ENCODE measurements around the gene ALDH5A1. TPM values are rescaled to one million over a fixed set of nuclear protein-coding genes. Genes with fewer than 3 reads are reported as not detected.

The ALDH5A1 gene
- total and polyA plus RNA-seq, 2 donors = 13.4 to 35.1 TPM

DNA sequence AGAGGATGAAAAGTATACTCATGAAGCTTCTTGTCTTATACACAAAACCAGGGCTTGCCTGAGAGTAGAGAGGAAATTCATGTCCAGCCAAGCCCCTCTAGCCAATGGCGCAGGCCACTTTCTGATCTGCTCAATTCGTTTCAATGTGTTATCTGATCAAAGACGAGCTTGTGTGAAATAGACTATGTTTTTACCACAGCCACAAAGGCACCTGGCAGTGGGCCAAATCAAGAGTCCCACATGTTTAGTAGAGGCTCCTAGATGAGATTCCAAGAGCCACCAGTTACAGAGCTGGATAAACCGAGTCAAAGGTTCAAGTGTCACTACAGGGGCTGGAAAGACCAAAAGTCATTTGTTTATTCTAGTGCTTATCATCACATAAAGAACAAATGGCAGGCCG lies 40.3 kb upstream of the ALDH5A1 start:
- WGBS = 59% methylated on average over 5 of the region's 5 CpGs
- peaks cover 16% of the 10 kb centered on the region in 2 donors for H3K4me1 ChIP-seq (ENCODE audit: control insufficient read depth in 2 of 2, insufficient read depth in 2 of 2, low read length in 2 of 2)
- no peaks in the 10 kb centered on the region for H3K9me3 ChIP-seq (ENCODE audit: control insufficient read depth in 2 of 2, insufficient read depth in 1 of 2, low read length in 1 of 2)
- no peaks in the 10 kb centered on the region for H3K27me3 ChIP-seq (ENCODE audit: control insufficient read depth in 2 of 2, insufficient read depth in 1 of 2, low read length in 1 of 2)
- H3K27ac ChIP-seq (ENCODE audit: low read depth in 1 of 2, low read length in 1 of 2) = no peak overlapping the region
- H3K4me3 ChIP-seq (ENCODE audit: low read length in 2 of 2) = no peak overlapping the region
- DNase-seq (ENCODE audit: low read depth in 6 of 9, low spot score in 9 of 9) = peak in 1 of 9 donors; percentile 33
- peaks cover 0 to 3% of the 10 kb centered on the region in 2 donors for H3K36me3 ChIP-seq (ENCODE audit: control insufficient read depth in 2 of 2, insufficient read depth in 2 of 2, low read length in 1 of 2)

DNA sequence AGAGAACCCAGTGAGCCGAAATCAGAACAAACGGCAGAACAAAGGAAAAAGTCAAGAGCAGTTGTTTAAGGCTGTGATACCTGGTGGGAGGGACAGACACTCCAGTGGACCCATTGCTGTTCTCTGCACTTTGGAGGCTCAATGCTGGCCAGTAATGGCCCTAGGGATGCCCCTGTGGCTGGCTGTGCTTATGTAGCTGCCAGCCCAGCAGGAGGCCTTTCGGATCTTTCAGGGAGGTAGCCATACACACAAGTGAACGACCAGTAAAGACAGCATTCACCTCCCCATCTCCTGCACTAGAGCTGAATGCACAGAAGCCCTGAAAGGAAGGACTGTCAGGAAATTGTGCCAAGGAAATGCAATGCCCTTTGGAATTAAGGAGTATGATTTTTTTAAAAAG lies 39.7 kb upstream of the ALDH5A1 start:
- Histone ChIP-seq H3K36me3 (ENCODE audit: control insufficient read depth in 2 of 2, insufficient read depth in 2 of 2, low read length in 1 of 2) (peaks cover 0 to 3% of the 10 kb centered on the region in 2 donors), H3K4me3 (ENCODE audit: low read length in 2 of 2) (no peak overlapping the region), H3K9me3 (ENCODE audit: control insufficient read depth in 2 of 2, insufficient read depth in 1 of 2, low read length in 1 of 2) (no peaks in the 10 kb centered on the region), H3K27me3 (ENCODE audit: control insufficient read depth in 2 of 2, insufficient read depth in 1 of 2, low read length in 1 of 2) (no peaks in the 10 kb centered on the region), H3K27ac (ENCODE audit: low read depth in 1 of 2, low read length in 1 of 2) (no peak overlapping the region), H3K4me1 (ENCODE audit: control insufficient read depth in 2 of 2, insufficient read depth in 2 of 2, low read length in 2 of 2) (peaks cover 16% of the 10 kb centered on the region in 2 donors)
- no peak for DNase-seq (ENCODE audit: low read depth in 6 of 9, low spot score in 9 of 9)
- WGBS = 98% methylated on average over 4 of the region's 4 CpGs

DNA sequence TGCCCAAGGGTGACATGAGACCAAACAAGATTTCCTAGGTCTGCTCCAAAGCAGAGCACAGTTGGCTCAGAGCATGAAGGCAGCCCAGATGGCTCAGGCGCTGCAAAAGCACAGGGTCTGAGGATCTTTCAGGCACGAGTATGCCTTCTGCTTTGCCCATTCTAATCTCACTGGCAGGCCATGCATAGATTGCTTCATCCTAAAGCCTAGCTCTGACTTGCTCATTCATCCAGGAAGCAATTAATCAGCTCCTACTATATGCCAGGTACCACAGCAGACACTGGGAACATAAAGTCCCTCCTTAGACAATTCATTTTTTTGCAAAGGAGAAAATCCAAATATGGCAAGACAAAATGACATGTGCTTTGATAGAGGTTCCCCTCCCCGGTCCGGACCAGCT lies 36.6 kb upstream of the ALDH5A1 start:
- 74% methylated on average over 4 of the region's 4 CpGs for WGBS
- no peaks in the 10 kb centered on the region for H3K9me3 ChIP-seq (ENCODE audit: control insufficient read depth in 2 of 2, insufficient read depth in 1 of 2, low read length in 1 of 2)
- H3K4me1 ChIP-seq (ENCODE audit: control insufficient read depth in 2 of 2, insufficient read depth in 2 of 2, low read length in 2 of 2) = peaks cover 3 to 5% of the 10 kb centered on the region in 2 donors
- H3K4me3 ChIP-seq (ENCODE audit: low read length in 2 of 2) = no peak overlapping the region
- peaks cover 0 to 3% of the 10 kb centered on the region in 2 donors for H3K36me3 ChIP-seq (ENCODE audit: control insufficient read depth in 2 of 2, insufficient read depth in 2 of 2, low read length in 1 of 2)
- no peak for DNase-seq (ENCODE audit: low read depth in 6 of 9, low spot score in 9 of 9)
- no peak overlapping the region for H3K27ac ChIP-seq (ENCODE audit: low read depth in 1 of 2, low read length in 1 of 2)
- no peaks in the 10 kb centered on the region for H3K27me3 ChIP-seq (ENCODE audit: control insufficient read depth in 2 of 2, insufficient read depth in 1 of 2, low read length in 1 of 2)

- 94% methylated on average over 2 of the region's 2 CpGs for WGBS
- H3K27ac ChIP-seq (ENCODE audit: low read depth in 1 of 2, low read length in 1 of 2) = no peak overlapping the region
Measured at GRCh38 chr6:24458941-24459340, 35.8 kb upstream of the ALDH5A1 start.

GRCh38 chr6:24460966-24461365 lies 33.8 kb upstream of the ALDH5A1 start:
- H3K36me3 ChIP-seq (ENCODE audit: control insufficient read depth in 2 of 2, insufficient read depth in 2 of 2, low read length in 1 of 2) = peaks cover 0 to 3% of the 10 kb centered on the region in 2 donors
- 92% methylated on average over 4 of the region's 4 CpGs for WGBS
- no peaks in the 10 kb centered on the region for H3K27me3 ChIP-seq (ENCODE audit: control insufficient read depth in 2 of 2, insufficient read depth in 1 of 2, low read length in 1 of 2)
- H3K9me3 ChIP-seq (ENCODE audit: control insufficient read depth in 2 of 2, insufficient read depth in 1 of 2, low read length in 1 of 2) = no peaks in the 10 kb centered on the region
- H3K4me3 ChIP-seq (ENCODE audit: low read length in 2 of 2) = no peak overlapping the region
- DNase-seq (ENCODE audit: low read depth in 6 of 9, low spot score in 9 of 9) = no peak
- no peak overlapping the region for H3K27ac ChIP-seq (ENCODE audit: low read depth in 1 of 2, low read length in 1 of 2)
- H3K4me1 ChIP-seq (ENCODE audit: control insufficient read depth in 2 of 2, insufficient read depth in 2 of 2, low read length in 2 of 2) = no peaks in the 10 kb centered on the region

More at GRCh38 chr6:24458941-24459340, 35.8 kb upstream of the ALDH5A1 start:
- H3K36me3 ChIP-seq (ENCODE audit: control insufficient read depth in 2 of 2, insufficient read depth in 2 of 2, low read length in 1 of 2) = peaks cover 0 to 3% of the 10 kb centered on the region in 2 donors
- peaks cover 3 to 4% of the 10 kb centered on the region in 2 donors for H3K4me1 ChIP-seq (ENCODE audit: control insufficient read depth in 2 of 2, insufficient read depth in 2 of 2, low read length in 2 of 2)
- H3K4me3 ChIP-seq (ENCODE audit: low read length in 2 of 2) = no peak overlapping the region
- H3K27me3 ChIP-seq (ENCODE audit: control insufficient read depth in 2 of 2, insufficient read depth in 1 of 2, low read length in 1 of 2) = no peaks in the 10 kb centered on the region
- DNase-seq (ENCODE audit: low read depth in 6 of 9, low spot score in 9 of 9) = no peak
- H3K9me3 ChIP-seq (ENCODE audit: control insufficient read depth in 2 of 2, insufficient read depth in 1 of 2, low read length in 1 of 2) = no peaks in the 10 kb centered on the region

DNA sequence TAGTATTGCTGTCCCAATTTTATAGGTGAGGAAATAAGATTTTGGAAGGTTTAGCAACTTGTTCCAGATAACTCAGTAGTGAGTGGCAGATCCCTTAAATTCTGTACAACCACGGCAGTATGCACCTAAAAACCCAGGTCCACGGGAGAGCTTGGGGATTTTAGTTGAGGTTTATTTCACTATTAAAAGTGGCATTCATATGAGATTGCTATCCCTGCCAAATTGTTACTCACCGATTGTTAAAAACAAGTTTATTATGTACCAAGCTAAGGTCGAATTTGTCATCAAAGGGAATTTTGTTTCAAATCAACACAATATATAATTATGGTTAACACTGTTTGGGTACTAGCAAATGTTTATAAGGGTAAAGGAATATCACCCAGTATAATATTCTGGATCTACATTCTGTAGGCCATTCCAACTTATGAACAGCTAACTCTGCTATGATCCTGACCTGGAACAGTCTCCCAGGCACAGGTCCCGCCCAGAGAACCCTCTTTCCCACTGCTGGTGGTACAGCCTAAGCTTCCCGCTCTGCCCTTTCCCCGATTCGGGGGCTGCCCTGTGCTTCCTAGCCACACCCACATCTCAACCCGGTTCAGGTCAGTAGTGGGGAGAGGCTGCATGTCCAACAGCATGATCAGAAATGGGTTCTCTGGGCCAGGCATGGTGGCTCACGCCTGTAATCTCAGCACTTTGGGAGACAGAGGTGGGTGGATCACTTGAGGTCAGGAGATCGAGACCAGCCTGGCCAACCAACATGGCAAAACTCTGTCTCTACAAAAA lies 30.3 kb upstream of the ALDH5A1 start:
- no peak for DNase-seq (ENCODE audit: low read depth in 6 of 9, low spot score in 9 of 9)
- no peak overlapping the region for H3K4me3 ChIP-seq (ENCODE audit: low read length in 2 of 2)
- H3K27ac ChIP-seq (ENCODE audit: low read depth in 1 of 2, low read length in 1 of 2) = no peak overlapping the region
- H3K4me1 ChIP-seq (ENCODE audit: control insufficient read depth in 2 of 2, insufficient read depth in 2 of 2, low read length in 2 of 2) = no peaks in the 10 kb centered on the region
- 97% methylated on average over 11 of the region's 11 CpGs for WGBS
- H3K36me3 ChIP-seq (ENCODE audit: control insufficient read depth in 2 of 2, insufficient read depth in 2 of 2, low read length in 1 of 2) = no peaks in the 10 kb centered on the region
- H3K27me3 ChIP-seq (ENCODE audit: control insufficient read depth in 2 of 2, insufficient read depth in 1 of 2, low read length in 1 of 2) = no peaks in the 10 kb centered on the region
- H3K9me3 ChIP-seq (ENCODE audit: control insufficient read depth in 2 of 2, insufficient read depth in 1 of 2, low read length in 1 of 2) = no peaks in the 10 kb centered on the region

GRCh38 chr6:24469811-24470210 lies 25.0 kb upstream of the ALDH5A1 start:
- DNase-seq (ENCODE audit: low read depth in 6 of 9, low spot score in 9 of 9) = no peak
- Histone ChIP-seq H3K4me1 (ENCODE audit: control insufficient read depth in 2 of 2, insufficient read depth in 2 of 2, low read length in 2 of 2) (no peaks in the 10 kb centered on the region), H3K4me3 (ENCODE audit: low read length in 2 of 2) (no peak overlapping the region), H3K9me3 (ENCODE audit: control insufficient read depth in 2 of 2, insufficient read depth in 1 of 2, low read length in 1 of 2) (no peaks in the 10 kb centered on the region), H3K27ac (ENCODE audit: low read depth in 1 of 2, low read length in 1 of 2) (no peak overlapping the region), H3K36me3 (ENCODE audit: control insufficient read depth in 2 of 2, insufficient read depth in 2 of 2, low read length in 1 of 2) (no peaks in the 10 kb centered on the region), H3K27me3 (ENCODE audit: control insufficient read depth in 2 of 2, insufficient read depth in 1 of 2, low read length in 1 of 2) (no peaks in the 10 kb centered on the region)
- 99% methylated on average over 7 of the region's 7 CpGs for WGBS

DNA sequence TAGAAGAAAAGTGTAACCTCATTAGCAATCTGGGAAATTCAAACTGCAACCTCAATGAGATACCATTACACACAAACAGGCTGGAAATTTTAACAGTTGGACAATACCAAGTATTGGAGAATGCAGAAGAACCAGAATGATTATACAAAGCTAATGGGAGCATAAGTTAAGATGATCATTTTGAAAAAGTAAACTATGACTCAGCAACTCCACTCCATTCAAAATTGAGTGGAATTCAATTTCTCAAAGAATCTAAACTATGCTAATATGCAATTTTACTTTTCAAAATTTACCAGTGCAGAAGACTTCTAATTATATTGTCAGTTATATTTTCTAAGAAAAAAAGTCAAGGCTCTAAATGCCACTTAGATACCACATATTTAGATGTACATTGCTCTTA lies 22.6 kb upstream of the ALDH5A1 start:
- Histone ChIP-seq H3K27me3 (ENCODE audit: control insufficient read depth in 2 of 2, insufficient read depth in 1 of 2, low read length in 1 of 2) (no peaks in the 10 kb centered on the region), H3K9me3 (ENCODE audit: control insufficient read depth in 2 of 2, insufficient read depth in 1 of 2, low read length in 1 of 2) (no peaks in the 10 kb centered on the region), H3K4me3 (ENCODE audit: low read length in 2 of 2) (no peak overlapping the region), H3K4me1 (ENCODE audit: control insufficient read depth in 2 of 2, insufficient read depth in 2 of 2, low read length in 2 of 2) (no peaks in the 10 kb centered on the region), H3K27ac (ENCODE audit: low read depth in 1 of 2, low read length in 1 of 2) (no peak overlapping the region), H3K36me3 (ENCODE audit: control insufficient read depth in 2 of 2, insufficient read depth in 2 of 2, low read length in 1 of 2) (no peaks in the 10 kb centered on the region)
- DNase-seq (ENCODE audit: low read depth in 6 of 9, low spot score in 9 of 9) = no peak

- Histone ChIP-seq H3K4me1 (ENCODE audit: control insufficient read depth in 2 of 2, insufficient read depth in 2 of 2, low read length in 2 of 2) (no peaks in the 10 kb centered on the region), H3K27me3 (ENCODE audit: control insufficient read depth in 2 of 2, insufficient read depth in 1 of 2, low read length in 1 of 2) (no peaks in the 10 kb centered on the region), H3K9me3 (ENCODE audit: control insufficient read depth in 2 of 2, insufficient read depth in 1 of 2, low read length in 1 of 2) (no peaks in the 10 kb centered on the region), H3K27ac (ENCODE audit: low read depth in 1 of 2, low read length in 1 of 2) (no peak overlapping the region), H3K4me3 (ENCODE audit: low read length in 2 of 2) (no peak overlapping the region), H3K36me3 (ENCODE audit: control insufficient read depth in 2 of 2, insufficient read depth in 2 of 2, low read length in 1 of 2) (no peaks in the 10 kb centered on the region)
- no peak for DNase-seq (ENCODE audit: low read depth in 6 of 9, low spot score in 9 of 9)
- WGBS = 97% methylated on average over 6 of the region's 6 CpGs
Measured at GRCh38 chr6:24476631-24477030, 18.1 kb upstream of the ALDH5A1 start.

All from thymus (tissue), 11 donors.